SH-SY5Y (cell line): ENCODE data around the gene PDGFRB.

Source experiments
- GATA2 ChIP-seq: IDR thresholded peaks from 2 replicates; pipeline ENCODE4 v1.6.1; 2011; ENCODE audit warnings: mild to moderate bottlenecking, low read depth, low read length
- GATA3 ChIP-seq: IDR thresholded peaks from 2 replicates; pipeline ENCODE4 v1.6.1; 2011; ENCODE audit warnings: low read depth, mild to moderate bottlenecking, low read length, moderate library complexity

GRCh38 chr5:150066436-150066835 lies 89.2 kb downstream of the PDGFRB start:
- TF ChIP-seq GATA2 (no peak), GATA3 (no peak)
